HEK293T (cell line): Measurements from ENCODE around the gene SDR42E1.

Experiments
- CTCF ChIA-PET: fragments of 350-600 bp; formaldehyde crosslinking; extraction: SDS; loops from one replicate; lab custom pipeline; 2021; ENCODE audit warnings: antibody characterized with exemption, inconsistent platforms; lab: Yijun Ruan, JAX
- POLR2A ChIA-PET: fragments of 350-600 bp; formaldehyde crosslinking; extraction: SDS; loops from one replicate; lab custom pipeline; 2020; ENCODE audit warnings: antibody characterized with exemption, inconsistent platforms; lab: Yijun Ruan, JAX
- DNase-seq: peaks from one replicate; pipeline ENCODE4 v3.0.0; 2012; ENCODE audit warnings: mixed read lengths; ENCODE audit errors: extremely low spot score
- ARNT ChIP-seq: fragments of 450-650 bp; IDR thresholded peaks from 2 replicates; pipeline ENCODE4 v1.6.1; 2017; ENCODE audit warnings: mild to moderate bottlenecking
- BHLHE40 ChIP-seq: fragments of 450-650 bp; IDR thresholded peaks from 2 replicates; pipeline ENCODE4 v1.6.1; 2016; ENCODE audit warnings: mild to moderate bottlenecking, moderate library complexity, borderline replicate concordance
- CTBP1 ChIP-seq: fragments of 450-650 bp; IDR thresholded peaks from 2 replicates; pipeline ENCODE4 v1.6.1; 2016; ENCODE audit warnings: borderline replicate concordance
- ELF4 ChIP-seq: fragments of 450-650 bp; IDR thresholded peaks from 2 replicates; pipeline ENCODE4 v1.6.1; 2017; ENCODE audit warnings: antibody characterized with exemption
- FOXA1 ChIP-seq: fragments of 450-650 bp; IDR thresholded peaks from 2 replicates; pipeline ENCODE4 v1.6.1; 2016; ENCODE audit warnings: mild to moderate bottlenecking
- FOXK2 ChIP-seq: fragments of 450-650 bp; IDR thresholded peaks from 2 replicates; pipeline ENCODE4 v1.6.1; 2016; ENCODE audit warnings: mild to moderate bottlenecking
- FOXM1 ChIP-seq: fragments of 450-650 bp; IDR thresholded peaks from 2 replicates; pipeline ENCODE4 v1.6.1; 2017; ENCODE audit warnings: mild to moderate bottlenecking, borderline replicate concordance
- HDGF ChIP-seq: fragments of 450-650 bp; IDR thresholded peaks from 2 replicates; pipeline ENCODE4 v1.6.1; 2017; ENCODE audit warnings: antibody characterized with exemption, borderline replicate concordance
- L3MBTL2 ChIP-seq: fragments of 450-650 bp; conservative IDR thresholded peaks from 2 replicates; pipeline ENCODE4 v1.6.1; 2016; ENCODE audit warnings: mild to moderate bottlenecking
- LEF1 ChIP-seq: fragments of 450-650 bp; IDR thresholded peaks from 2 replicates; pipeline ENCODE4 v1.6.1; 2017; ENCODE audit warnings: mild to moderate bottlenecking, borderline replicate concordance
- NFRKB ChIP-seq: fragments of 450-650 bp; IDR thresholded peaks from 2 replicates; pipeline ENCODE4 v1.6.1; 2016; ENCODE audit warnings: mild to moderate bottlenecking, moderate library complexity
- SP1 ChIP-seq: fragments of 450-650 bp; IDR thresholded peaks from 2 replicates; pipeline ENCODE4 v1.6.1; 2017
- SUZ12 ChIP-seq: fragments of 450-650 bp; IDR thresholded peaks from 2 replicates; pipeline ENCODE4 v1.6.1; 2016; ENCODE audit warnings: mild to moderate bottlenecking
- TARDBP ChIP-seq: fragments of 450-650 bp; IDR thresholded peaks from 2 replicates; pipeline ENCODE4 v1.6.1; 2016
- ZNF384 ChIP-seq: fragments of 450-650 bp; IDR thresholded peaks from 2 replicates; pipeline ENCODE4 v1.6.1; 2016
- TF ChIP-seq, protein P1 (sequence below): fragments of 450-650 bp; IDR thresholded peaks from 2 replicates; pipeline ENCODE4 v1.6.1; 2016

SDR42E1 gene

GRCh38 chr16:81956213-81956948 lies 54.9 kb downstream of the SDR42E1 start:
- no peak for DNase-seq
- POLR2A ChIA-PET = no interaction called here
- CTCF ChIA-PET = no interaction called here
- TF ChIP-seq, protein P1, sequence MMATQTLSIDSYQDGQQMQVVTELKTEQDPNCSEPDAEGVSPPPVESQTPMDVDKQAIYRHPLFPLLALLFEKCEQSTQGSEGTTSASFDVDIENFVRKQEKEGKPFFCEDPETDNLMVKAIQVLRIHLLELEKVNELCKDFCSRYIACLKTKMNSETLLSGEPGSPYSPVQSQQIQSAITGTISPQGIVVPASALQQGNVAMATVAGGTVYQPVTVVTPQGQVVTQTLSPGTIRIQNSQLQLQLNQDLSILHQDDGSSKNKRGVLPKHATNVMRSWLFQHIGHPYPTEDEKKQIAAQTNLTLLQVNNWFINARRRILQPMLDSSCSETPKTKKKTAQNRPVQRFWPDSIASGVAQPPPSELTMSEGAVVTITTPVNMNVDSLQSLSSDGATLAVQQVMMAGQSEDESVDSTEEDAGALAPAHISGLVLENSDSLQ = no peak
- TF ChIP-seq L3MBTL2 (no peak), FOXK2 (no peak), ARNT (no peak), SUZ12 (no peak)

- POLR2A ChIA-PET = no interaction called here
- DNase-seq = no peak
- TF ChIP-seq FOXM1 (no peak), L3MBTL2 (no peak), HDGF (no peak)
- CTCF ChIA-PET = interaction anchor here (0.6 kb wide), 1 partner anchor 10 kb away, joined by 4 read pairs; no protein-coding TSS in a partner anchor
Observed at GRCh38 chr16:81951564-81951963, 59.7 kb downstream of the SDR42E1 start.

DNA sequence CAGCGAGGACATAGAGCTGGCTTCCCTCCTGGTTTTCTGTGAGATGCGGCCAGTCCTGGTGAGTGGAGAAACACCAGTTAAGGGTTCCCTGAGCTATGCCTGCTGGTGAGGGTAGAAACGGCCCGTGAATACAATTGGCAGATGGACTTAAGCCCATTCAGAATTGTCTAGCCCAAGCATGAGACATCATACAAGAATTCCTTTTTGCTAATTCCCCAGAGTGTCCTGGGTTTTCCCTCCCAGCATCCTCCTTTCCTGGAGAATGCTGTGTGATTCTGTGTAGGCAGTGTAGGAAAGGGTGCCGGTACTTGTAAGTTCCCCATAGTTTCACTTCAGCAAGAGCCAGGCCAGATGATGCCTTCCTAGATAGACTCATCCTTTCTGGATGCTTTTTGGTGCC lies 65.1 kb downstream of the SDR42E1 start:
- CTCF ChIA-PET = no interaction called here
- POLR2A ChIA-PET = no interaction called here

DNA sequence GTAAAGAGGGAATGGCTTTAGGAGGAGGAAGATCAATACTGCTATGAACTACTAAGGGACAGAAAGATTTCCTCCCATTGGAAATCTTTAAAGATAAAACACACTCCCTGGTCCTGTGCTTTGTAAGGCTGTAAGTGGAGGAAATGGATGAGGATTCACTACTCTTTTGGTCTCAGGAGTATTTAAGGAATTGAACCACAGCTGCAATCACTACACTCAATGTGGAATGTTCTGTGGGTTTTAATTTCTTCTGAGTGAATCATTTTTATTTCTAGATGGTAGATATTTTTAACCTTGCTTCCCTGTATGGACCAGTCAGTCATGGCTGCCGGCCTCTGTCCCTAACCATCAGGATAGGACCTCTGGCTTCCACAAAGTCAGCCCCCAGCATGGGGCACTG lies 65.6 kb downstream of the SDR42E1 start:
- POLR2A ChIA-PET = no interaction called here
- CTCF ChIA-PET = no interaction called here
- no peak for DNase-seq
- TF ChIP-seq SP1 (no peak), NFRKB (no peak), TARDBP (no peak), LEF1 (no peak), L3MBTL2 (no peak), FOXM1 (no peak), CTBP1 (no peak), ELF4 (no peak), HDGF (no peak), BHLHE40 (no peak), FOXA1 (no peak), ARNT (no peak), FOXK2 (no peak), SUZ12 (no peak), ZNF384 (no peak)
- TF ChIP-seq, protein P1 = no peak

More for the DNA sequence above, 65.1 kb downstream of the SDR42E1 start:
- no peak for DNase-seq
- TF ChIP-seq FOXK2 (no peak), BHLHE40 (no peak), CTBP1 (no peak), ARNT (no peak), ZNF384 (no peak), L3MBTL2 (no peak)

DNA sequence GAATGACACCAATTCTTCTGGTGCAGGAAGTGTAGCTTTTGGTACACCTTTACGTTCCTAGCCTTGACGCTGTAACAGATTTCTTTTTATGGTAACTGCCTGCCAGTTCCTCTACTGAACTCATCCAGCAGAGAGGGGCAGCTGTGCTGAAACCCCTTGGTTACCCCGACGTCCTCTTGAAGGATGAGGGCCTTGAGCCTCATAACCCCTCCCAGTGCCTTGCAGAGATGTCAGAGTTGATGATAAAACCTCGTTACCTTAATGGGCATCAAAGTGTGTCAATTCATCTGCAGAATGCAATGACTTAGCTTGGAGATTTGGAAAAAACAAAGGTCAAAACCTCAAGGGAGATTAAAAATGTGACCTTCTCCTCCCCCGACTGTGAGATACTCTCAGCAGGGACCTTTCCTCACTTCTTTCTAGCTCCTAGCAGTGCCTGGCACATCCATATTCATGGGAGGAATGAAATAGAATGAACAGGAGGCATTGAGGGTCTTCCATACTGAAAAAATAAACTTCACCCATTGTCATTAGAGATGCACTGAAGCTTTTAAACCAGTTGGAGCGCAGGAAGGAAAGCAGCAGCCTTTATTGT lies 69.2 kb downstream of the SDR42E1 start:
- ChIA-PET CTCF (interaction anchor here (1.0 kb wide), 1 partner anchor 288 kb away, joined by 3 read pairs; no protein-coding TSS in a partner anchor), POLR2A (no interaction called here)
- TF ChIP-seq FOXK2 = no peak
- no peak for TF ChIP-seq SP1
- TF ChIP-seq CTBP1 = no peak
- no peak for TF ChIP-seq FOXM1
- DNase-seq = no peak

DNA sequence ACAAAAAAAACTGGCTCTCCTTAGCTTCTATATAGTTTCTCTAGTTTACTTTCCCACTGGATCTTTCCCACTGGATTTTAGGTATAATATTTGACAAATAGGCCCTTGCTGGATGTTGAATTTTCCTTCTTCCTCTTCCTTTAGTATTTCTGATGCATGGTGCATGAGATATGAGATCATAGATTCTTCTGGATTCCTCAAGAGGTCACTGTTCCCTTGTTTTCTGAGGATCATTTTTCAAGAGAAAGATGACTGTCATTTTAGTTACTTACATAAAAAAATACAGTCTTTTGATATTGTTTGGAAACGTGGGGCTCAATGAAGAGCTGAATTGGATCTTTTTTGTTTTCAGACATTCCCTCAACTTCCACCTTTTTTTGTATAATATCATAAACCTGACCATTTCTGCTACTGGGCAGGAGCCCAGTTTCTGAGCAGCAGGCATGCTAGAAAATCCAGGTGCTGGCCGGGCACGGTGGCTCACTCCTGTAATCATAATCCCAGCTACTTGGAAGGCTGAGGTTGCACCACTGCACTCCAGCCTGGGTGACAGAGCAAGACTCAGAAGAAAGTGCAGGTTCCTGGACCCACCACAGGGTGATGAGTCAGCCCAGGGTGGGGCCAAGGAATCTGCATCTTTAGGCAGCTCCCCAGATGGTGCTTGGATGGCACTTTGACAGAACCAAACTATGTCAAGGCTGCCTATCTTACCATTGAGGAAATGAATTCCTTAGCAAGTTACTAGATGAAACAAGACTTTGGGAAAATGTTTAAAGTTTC lies 70.3 kb downstream of the SDR42E1 start:
- TF ChIP-seq L3MBTL2 (no peak), FOXA1 (no peak), TARDBP (no peak), HDGF (no peak), FOXK2 (no peak), FOXM1 (no peak), LEF1 (no peak), ELF4 (no peak), NFRKB (no peak), SUZ12 (no peak), BHLHE40 (no peak), ARNT (no peak)
- POLR2A ChIA-PET = no interaction called here
- CTCF ChIA-PET = interaction anchor here (0.6 to 1.0 kb wide), 5 partner anchors 9 to 289 kb away, joined by 3 to 4 read pairs (median 4); no protein-coding TSS in a partner anchor
- no peak for DNase-seq
